8988T (cell line): Measurements from ENCODE around the gene UBE2D2.
A peak's percentile ranks its signal among the peaks of the same experiment; 100 is the strongest.

Experiments
- DNase-seq: peaks from one replicate; pipeline ENCODE4 v3.0.0; 2011

UBE2D2 gene

GRCh38 chr5:139636975-139637408, 75.9 kb downstream of the UBE2D2 start:
- no peak for DNase-seq

GRCh38 chr5:139637438-139638089, 76.4 kb downstream of the UBE2D2 start:
- peak; percentile 71 for DNase-seq

GRCh38 chr5:139638090-139638735, 77.1 kb downstream of the UBE2D2 start:
- peak; percentile 58 for DNase-seq

- DNase-seq, result no peak
These were observed 77.8 kb downstream of the UBE2D2 start for GRCh38 chr5:139638736-139639618.

- DNase-seq, result no peak
These were observed 78.7 kb downstream of the UBE2D2 start for GRCh38 chr5:139639619-139640380.

- no peak for DNase-seq
These were observed 79.4 kb downstream of the UBE2D2 start for GRCh38 chr5:139640421-139641115.

GRCh38 chr5:139641116-139642080, 80.3 kb downstream of the UBE2D2 start:
- DNase-seq, result no peak

GRCh38 chr5:139642213-139642612, 81.1 kb downstream of the UBE2D2 start:
- no peak for DNase-seq

GRCh38 chr5:139642891-139643871, 82.0 kb downstream of the UBE2D2 start:
- peak; percentile 12 for DNase-seq

GRCh38 chr5:139644001-139644456, 82.9 kb downstream of the UBE2D2 start:
- DNase-seq, result peak; percentile 6

GRCh38 chr5:139644646-139645429, 83.7 kb downstream of the UBE2D2 start:
- DNase-seq, result peak; percentile 11

- DNase-seq, result peak; percentile 13
These were observed 84.3 kb downstream of the UBE2D2 start for GRCh38 chr5:139645430-139645871.

- no peak for DNase-seq
These were observed 85.0 kb downstream of the UBE2D2 start for GRCh38 chr5:139646111-139646510.

- DNase-seq, result peak; percentile 14
These were observed 85.9 kb downstream of the UBE2D2 start for GRCh38 chr5:139646912-139647505.

GRCh38 chr5:139647506-139648204, 86.5 kb downstream of the UBE2D2 start:
- peak; percentile 13 for DNase-seq

GRCh38 chr5:139648205-139649081, 87.3 kb downstream of the UBE2D2 start, which contains the start of gene CXXC5:
CXXC5 (plus strand) TSS chr5:139648349; CDS start chr5:139680524, 32,175 bp downstream.
- peak; percentile 90 for DNase-seq
